HG03103 (cell line): Measurements from ENCODE around the gene CACNA1H.
"Not testable (repeated sequence)": the region's sequence is repeated elsewhere in the genome, so short reads cannot be mapped to it uniquely, and the experiment has no call there.

Source experiments
- ATAC-seq: cut with Tn5 transposase; IDR thresholded peaks from one replicate; pipeline ENCODE4 v1.9.1; 2021; ENCODE audit warnings: low read depth; ENCODE audit not compliant: unreplicated experiment

The CACNA1H gene

GRCh38 chr16:1185460-1186207, 32.7 kb downstream of the CACNA1H start:
- not testable (repeated sequence) for ATAC-seq

GRCh38 chr16:1188432-1189189, 35.7 kb downstream of the CACNA1H start:
- no peak for ATAC-seq

DNA sequence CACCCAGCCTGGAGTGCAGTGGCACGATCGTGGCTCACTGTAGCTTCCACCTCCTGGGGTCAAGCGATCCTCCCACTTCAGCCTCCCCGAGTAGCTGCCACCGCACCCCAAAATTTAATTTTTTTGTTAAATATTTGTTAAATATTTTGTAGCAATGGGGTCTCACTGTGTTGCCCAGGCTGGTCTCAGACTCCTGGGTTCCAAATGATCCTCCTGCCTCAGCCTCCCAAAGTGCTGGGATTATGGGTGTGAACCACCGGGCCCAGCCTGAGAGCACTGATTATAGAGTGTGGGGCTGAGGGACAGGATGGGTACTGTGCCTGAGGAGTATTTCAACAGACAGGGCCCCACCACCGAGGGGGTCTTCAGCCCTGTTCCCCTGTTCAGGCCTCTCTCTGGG, 36.5 kb downstream of the CACNA1H start:
- no peak for ATAC-seq

GRCh38 chr16:1190789-1191188, 37.9 kb downstream of the CACNA1H start:
- ATAC-seq: not testable (repeated sequence)

DNA sequence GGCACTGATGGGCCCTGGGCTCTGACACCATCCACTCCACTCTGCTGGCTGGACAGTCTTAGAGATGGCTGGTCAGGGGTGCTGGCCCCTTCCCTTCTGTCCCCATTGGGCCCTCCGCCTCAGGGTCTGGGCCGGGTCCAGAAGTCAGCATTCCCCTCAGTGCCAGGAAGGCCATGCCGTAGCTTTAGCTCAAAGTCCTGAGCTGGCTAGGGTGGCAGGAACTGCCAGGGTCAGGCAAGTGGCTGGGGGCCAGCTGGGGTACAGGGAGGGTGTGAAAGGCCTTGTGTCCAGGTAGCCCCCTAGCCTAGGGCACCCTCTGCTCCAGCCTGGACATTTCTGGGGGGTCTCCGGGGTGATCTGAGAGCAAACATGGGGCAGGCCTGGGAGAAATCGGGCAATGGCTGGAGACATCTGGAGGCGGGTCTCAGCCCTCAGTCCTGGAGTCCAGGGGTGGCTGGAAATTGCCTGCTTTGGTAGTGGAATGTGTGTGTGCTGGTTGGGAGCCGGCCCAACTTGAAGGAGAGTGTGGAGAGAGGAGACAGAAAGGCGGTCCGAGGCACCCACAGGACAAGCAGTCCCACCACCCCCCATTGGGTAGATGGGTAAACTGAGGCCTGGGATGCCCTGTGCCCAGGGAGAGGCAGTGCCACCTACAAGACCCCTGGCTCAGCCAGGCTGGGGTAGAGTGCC, 39.6 kb downstream of the CACNA1H start:
- ATAC-seq: no peak

GRCh38 chr16:1193143-1193824, 40.4 kb downstream of the CACNA1H start:
- no peak for ATAC-seq

DNA sequence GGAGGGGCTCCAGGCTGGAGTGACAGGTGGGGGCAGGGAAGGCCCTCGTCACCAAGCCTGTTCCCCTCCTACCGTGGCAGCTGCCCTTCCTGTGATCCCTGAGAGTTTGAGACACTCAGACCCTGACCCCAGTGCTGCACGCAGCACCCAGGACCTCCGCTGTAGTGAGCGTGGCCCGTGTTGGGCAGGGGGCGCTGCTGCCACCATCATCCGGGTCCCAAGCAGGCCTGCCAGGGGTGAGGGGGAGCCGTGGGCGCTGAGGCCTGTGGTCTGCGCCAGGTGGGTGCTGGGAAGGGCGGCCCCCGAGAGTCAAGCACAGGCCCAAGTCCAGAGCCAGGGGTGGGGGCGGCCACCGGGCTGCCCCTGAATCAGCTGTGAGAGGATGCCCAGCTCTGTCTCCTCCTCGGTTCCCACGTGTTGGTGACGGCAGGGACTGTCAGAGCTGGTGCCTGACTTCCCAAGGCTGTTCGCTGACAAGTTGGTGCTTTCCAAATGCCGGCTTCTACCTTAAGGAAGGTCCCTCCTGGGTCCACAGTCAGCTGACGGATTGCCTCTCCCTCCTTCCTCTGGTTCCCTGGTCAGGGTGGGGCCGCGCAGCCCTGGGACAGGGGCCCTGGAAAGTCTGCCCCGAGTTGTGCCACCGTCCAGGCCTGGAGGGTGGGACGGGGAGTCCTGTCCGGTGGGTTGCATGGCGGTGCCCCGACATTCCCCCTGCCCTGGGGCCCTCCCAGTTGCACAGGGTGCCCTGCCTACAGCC, 41.1 kb downstream of the CACNA1H start:
- ATAC-seq: no peak

GRCh38 chr16:1194665-1195392, 41.9 kb downstream of the CACNA1H start:
- ATAC-seq: no peak

DNA sequence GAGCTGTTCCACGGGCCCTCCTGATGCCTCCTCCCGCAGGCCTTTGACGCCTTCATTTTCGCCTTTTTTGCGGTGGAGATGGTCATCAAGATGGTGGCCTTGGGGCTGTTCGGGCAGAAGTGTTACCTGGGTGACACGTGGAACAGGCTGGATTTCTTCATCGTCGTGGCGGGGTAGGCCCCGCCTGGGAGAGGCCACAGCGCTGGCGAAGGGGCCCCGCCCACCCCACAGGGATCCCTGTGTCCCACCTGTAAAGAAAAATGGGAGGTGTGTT, 42.4 kb downstream of the CACNA1H start:
- no peak for ATAC-seq

- ATAC-seq: no peak
Observed at GRCh38 chr16:1196494-1196893, 43.6 kb downstream of the CACNA1H start.

DNA sequence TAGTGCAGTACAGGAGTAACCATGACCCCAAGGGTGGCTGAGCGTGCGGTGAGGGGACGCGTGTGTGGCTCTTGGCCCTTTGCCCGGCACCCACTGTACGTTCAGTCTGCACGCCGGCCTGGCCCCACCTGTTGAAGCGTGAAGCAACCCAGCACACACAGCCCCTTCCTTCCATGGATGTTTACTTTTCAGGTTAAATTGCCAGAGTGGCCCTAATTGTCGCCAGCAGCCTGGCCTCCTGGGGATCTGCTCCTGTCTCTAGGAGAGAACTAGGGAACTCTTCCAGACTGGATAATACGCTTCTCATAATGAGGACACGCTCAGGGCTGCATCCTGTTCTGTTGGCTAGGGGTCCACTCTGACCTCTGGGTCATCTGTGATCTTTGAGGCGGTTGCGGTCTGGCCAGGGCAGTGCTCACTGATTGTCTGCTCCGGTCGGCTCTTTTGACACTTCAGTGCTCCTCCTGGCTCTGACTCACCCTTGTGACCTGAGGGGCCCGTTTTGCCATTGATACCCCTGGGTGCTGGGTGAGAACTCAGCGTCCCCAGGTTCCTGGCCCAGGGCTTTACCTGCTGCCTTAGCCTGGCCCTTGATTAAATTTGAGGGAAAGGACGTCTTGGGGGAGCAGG, 44.4 kb downstream of the CACNA1H start:
- no peak for ATAC-seq

DNA sequence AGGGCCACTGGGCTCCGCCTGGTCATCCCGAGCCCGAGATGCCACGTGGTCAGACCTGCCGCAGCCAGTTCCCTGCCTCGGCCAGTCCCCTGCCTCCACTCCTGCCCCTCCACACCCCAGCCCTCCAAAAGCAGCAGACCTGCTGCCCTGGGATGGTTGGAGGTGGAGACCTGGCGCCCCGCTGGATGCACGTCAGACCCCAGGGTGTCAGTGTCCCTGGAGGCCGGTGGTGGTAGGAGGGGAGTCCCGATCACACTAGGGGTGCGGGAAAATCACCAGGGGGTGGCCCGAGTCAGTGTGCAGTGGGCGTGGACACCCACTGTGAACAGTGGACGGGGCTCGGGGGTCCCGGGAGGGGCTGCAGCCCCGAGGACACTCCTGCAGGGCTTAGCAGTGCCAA, 45.3 kb downstream of the CACNA1H start:
- ATAC-seq: no peak

- ATAC-seq: not testable (repeated sequence)
Observed at GRCh38 chr16:1198671-1199346, 45.9 kb downstream of the CACNA1H start.

DNA sequence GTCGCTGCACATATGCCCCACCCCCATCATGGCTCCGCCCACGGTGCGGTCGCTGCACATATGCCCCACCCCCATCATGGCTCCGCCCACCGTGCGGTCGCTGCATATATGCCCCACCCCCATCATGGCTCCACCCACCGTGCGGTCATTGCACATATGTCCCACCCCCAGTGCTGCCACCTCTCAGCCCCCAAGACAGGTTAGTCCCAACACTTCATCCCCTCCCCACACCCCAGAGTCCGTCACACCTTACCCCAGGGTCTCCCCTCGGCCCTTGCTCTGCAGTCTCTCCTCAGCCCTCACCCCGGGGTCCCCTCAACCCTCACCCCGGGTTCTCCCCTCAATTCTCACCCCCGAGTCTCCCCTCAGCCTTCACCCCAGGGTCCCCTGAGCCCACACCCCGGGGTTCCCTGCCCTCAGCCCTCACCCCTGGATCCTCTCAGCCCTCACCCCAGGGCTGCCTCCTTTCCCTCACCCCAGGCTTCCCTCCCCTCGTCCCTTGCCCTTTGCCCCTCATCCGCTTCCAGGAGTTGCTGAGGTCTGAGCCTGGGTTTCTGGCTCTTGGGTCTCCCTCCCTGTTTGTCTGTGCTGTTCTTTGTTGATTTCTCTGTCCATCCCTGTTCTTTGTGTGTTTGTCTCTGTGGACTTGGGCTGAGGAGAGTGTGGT, 46.6 kb downstream of the CACNA1H start:
- no peak for ATAC-seq

GRCh38 chr16:1200014-1200627, 47.2 kb downstream of the CACNA1H start:
- no peak for ATAC-seq

- ATAC-seq: no peak
Observed at GRCh38 chr16:1201444-1201843, 48.5 kb downstream of the CACNA1H start.

- no peak for ATAC-seq
Observed at GRCh38 chr16:1202274-1202673, 49.4 kb downstream of the CACNA1H start.

DNA sequence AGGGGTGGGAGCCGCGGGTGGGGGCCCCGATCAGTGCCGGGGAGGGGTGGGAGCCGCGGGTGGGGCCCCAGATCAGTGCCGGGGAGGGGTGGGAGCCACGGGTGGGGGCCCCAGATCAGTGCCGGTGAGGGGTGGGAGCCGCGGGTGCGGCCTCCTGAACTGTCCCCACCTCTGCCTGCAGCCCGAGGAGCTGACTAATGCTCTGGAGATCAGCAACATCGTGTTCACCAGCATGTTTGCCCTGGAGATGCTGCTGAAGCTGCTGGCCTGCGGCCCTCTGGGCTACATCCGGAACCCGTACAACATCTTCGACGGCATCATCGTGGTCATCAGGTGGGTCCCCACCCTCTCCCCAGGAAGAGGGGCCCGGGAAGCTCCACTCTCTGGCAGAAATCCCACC, 52.0 kb downstream of the CACNA1H start:
- no peak for ATAC-seq
